Thyroid gland (tissue), 4 donors: ENCODE data around the gene RNASEH2B. TPM values are rescaled to one million over a fixed set of nuclear protein-coding genes. Genes with fewer than 3 reads are reported as not detected.

Source experiments
- DNase-seq, 2 donors: peaks; one replicate each; pipeline ENCODE4 v3.0.0-alpha.2; 2019
- H3K27ac ChIP-seq, 3 donors: fragments of 200-600 bp; sonication (generic); 1 replicate in 2 of 3; 2 replicates in 1 of 3; pipeline ENCODE4 v1.5.1; 2016 to 2019; ENCODE audit warnings: mild to moderate bottlenecking in 1 of 3, moderate library complexity in 1 of 3
- H3K27me3 ChIP-seq: fragments of 200-600 bp; sonication (generic); one replicate; pipeline ENCODE4 v1.5.1; 2019
- H3K36me3 ChIP-seq, 2 donors: fragments of 200-600 bp; sonication (generic); one replicate each; pipeline ENCODE4 v1.5.1; 2016 to 2019
- H3K4me1 ChIP-seq, 2 donors: fragments of 200-600 bp; sonication (generic); one replicate each; pipeline ENCODE4 v1.5.1; 2017 to 2019
- H3K4me3 ChIP-seq, 3 donors: fragments of 200-600 bp; sonication (generic); replicated peaks in 1 of 3; 1 replicate in 2 of 3; 2 replicates in 1 of 3; pipeline ENCODE4 v1.5.1; 2016; ENCODE audit warnings: mild to moderate bottlenecking in 1 of 3
- H3K9me3 ChIP-seq: fragments of 200-600 bp; sonication (generic); one replicate; pipeline ENCODE4 v1.5.1; 2017
- CTCF ChIP-seq, 6 experiments: fragments of 200-600 bp in 3 of 6; fragments of 450-650 bp in 3 of 6; sonication (generic) in 3 of 6; IDR thresholded peaks; one replicate each; pipeline ENCODE4 v1.5.1; 2016 to 2019; ENCODE audit warnings: antibody characterized with exemption in 6 of 6, mild to moderate bottlenecking in 2 of 6, inconsistent platforms in 1 of 6, moderate library complexity in 1 of 6
- POLR2A ChIP-seq, 2 donors: fragments of 450-650 bp; IDR thresholded peaks; one replicate each; pipeline ENCODE4 v1.6.1; 2017; ENCODE audit warnings: antibody characterized with exemption in 2 of 2, mild to moderate bottlenecking in 2 of 2, moderate library complexity in 1 of 2
- WGBS, 2 donors: methylation state at CpG; one replicate each; pipeline ENCODE4 v1.1.5; 2017; 5-methylcytosine and 5-hydroxymethylcytosine counted together
- intact Hi-C: fragments of 100-400 bp; cut with DNase I; formaldehyde crosslinking; loops from one replicate; pipeline ENCODE4 v1.15.1; 2023
- total RNA-seq, 4 donors: library from RNA; depleted of rRNA; stranded (reverse); fragments of >200 nt; gene quantifications; one replicate each; pipeline ENCODE4 v1.2.3, GENCODE V29; 2016

The RNASEH2B gene, protein sequence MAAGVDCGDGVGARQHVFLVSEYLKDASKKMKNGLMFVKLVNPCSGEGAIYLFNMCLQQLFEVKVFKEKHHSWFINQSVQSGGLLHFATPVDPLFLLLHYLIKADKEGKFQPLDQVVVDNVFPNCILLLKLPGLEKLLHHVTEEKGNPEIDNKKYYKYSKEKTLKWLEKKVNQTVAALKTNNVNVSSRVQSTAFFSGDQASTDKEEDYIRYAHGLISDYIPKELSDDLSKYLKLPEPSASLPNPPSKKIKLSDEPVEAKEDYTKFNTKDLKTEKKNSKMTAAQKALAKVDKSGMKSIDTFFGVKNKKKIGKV
- total RNA-seq = 100 to 1,000 TPM in 1 of 4 donors, 10 to 100 TPM in 3; 51.5 to 116 (median 79.8) TPM

DNA sequence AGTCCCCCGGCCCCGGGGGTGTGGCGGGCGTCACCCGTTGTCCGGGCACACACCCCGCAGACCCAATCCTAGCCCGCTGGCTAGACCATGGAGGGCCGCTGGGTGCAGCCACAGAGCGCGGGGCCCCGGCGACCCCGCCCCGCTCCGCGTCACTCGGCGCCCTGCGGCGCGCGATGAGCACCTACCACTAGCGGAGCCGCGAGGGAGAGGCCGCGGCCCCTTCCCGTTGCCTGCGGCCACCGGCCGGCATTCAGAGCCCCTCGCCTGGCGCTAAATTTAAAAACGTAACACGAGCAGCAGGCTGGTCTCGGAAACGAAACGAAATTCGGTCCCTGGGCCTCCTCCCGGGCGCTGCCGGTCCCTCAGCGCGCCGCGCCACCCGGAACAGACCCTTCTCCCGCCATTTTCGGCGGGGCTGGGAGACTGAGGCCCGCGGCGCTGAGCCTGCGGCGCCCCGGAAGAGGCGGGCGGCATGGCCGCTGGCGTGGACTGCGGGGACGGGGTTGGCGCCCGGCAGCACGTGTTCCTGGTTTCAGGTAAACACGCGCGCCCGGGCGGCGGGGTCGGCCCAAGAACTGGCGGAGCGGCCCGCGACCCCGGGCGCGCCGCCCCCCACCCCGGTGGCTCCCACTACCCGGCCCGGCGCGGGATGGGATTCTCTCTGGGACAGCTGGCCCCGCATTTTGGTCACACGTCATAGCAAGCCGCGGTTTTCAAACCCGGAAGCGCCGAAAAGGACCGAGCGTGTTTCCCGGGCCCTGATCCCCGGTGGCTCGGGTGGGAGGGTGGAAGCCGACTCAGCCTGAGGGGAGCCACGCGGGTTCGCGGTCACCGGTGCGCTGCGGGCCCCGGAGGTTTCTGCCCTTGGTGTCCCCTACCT, at the start of gene RNASEH2B:
Gene RNASEH2B (plus strand): TSS at position 187 of the 880 bp plus-strand sequence. CDS start 286 bp downstream, at position 473.
- no peaks in the 10 kb centered on the region for H3K36me3 ChIP-seq
- no peaks in the 10 kb centered on the region for H3K27me3 ChIP-seq
- peaks cover 19 to 36% of the 10 kb centered on the region in 2 donors for H3K4me1 ChIP-seq
- peak within 1 kb of the TSS; percentile 56 to 82 (median 69) for H3K4me3 ChIP-seq
- no peaks in the 10 kb centered on the region for H3K9me3 ChIP-seq
- H3K27ac ChIP-seq = peak within 1 kb of the TSS; percentile 74 to 91 (median 89)
- peak; percentile 72 to 73 for DNase-seq
- intact Hi-C loops = loop anchor here (10.0 kb wide), 2 partner anchors 105 to 935 kb away; no protein-coding TSS in a partner anchor
- WGBS, 2 donors = 1% methylated on average over 12 to 56 of the region's 107 CpGs
- TF ChIP-seq POLR2A (IDR thresholded peaks at IDR 0.05) = peak in 1 of 2 donors; percentile 71
- TF ChIP-seq CTCF (IDR thresholded peaks at IDR 0.05) = peak in 1 of 6 experiments; percentile 8

DNA sequence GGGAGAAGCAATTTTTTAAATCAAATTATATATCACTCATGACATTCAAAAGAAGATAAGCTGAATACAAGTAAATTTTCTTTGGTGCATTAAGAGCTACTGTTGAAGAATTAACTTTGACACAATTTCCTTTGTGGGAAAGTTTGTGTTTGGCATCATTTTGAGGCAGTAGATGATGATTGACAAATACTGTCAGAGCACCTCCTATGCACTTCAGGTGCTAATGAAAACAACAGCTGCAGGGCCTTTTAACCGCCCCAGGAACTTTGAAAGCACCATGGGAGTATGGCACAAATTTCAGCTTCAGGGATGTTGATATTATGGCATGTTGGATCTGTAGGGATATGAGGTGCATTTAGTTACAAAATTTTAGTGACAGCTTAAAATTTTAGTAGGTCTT, 45.1 kb upstream of the RNASEH2B start:
- 84 to 90% methylated on average over 1 of the region's 1 CpG for WGBS, 2 donors
- intact Hi-C loops = no loop called here
- no peak overlapping the region for H3K27ac ChIP-seq
- no peaks in the 10 kb centered on the region for H3K9me3 ChIP-seq
- TF ChIP-seq CTCF (IDR thresholded peaks at IDR 0.05) = no peak
- TF ChIP-seq POLR2A (IDR thresholded peaks at IDR 0.05) = no peak
- H3K36me3 ChIP-seq = no peaks in the 10 kb centered on the region
- no peak overlapping the region for H3K4me3 ChIP-seq
- no peaks in the 10 kb centered on the region for H3K4me1 ChIP-seq
- no peak for DNase-seq
- no peaks in the 10 kb centered on the region for H3K27me3 ChIP-seq

DNA sequence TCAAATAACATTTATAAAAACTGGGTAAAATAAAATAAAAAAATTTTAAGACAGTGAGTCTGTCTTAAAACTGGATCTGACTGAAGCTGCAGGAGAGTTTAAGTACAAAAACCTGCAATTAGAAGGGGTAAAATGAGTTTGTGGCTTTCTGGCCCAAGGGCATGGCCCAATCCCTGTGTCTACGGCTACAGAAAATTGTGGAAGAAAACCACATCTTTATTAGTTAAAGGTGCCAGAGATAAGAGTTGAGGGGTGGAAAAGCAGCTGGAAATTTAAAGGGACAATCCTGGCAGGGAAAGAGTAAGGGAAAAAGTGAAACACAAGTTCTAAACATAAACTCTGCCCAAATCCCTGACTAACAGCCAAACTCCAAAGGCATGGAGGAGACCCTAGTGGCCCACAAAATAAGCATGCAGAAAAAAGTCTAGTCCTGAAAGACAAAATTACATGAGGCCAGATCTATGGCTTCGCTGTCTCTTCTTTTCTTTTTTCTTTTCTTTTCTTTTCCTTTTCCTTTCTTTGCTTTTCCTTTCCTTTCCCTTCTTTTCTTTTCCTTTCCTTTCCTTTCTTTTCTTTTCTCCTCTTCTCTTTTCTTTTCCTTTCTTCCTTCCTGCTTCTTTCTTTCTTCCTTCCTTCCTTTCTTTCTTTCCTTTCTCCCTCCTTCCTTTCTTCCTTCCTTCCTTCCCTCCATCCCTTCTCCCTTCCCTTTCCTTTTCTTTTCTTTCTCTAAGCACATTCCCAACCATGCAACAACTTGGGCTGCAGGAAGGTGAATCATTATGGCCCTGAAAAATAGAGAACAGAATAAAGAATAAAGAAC, 42.6 kb upstream of the RNASEH2B start:
- Histone ChIP-seq H3K27me3 (no peaks in the 10 kb centered on the region), H3K4me1 (no peaks in the 10 kb centered on the region), H3K4me3 (no peak overlapping the region), H3K27ac (no peak overlapping the region), H3K9me3 (no peaks in the 10 kb centered on the region), H3K36me3 (no peaks in the 10 kb centered on the region)
- TF ChIP-seq POLR2A (IDR thresholded peaks at IDR 0.05) = no peak
- no peak for TF ChIP-seq CTCF (IDR thresholded peaks at IDR 0.05)
- intact Hi-C loops = no loop called here
- no peak for DNase-seq
- 88 to 95% methylated on average over 2 of the region's 2 CpGs for WGBS, 2 donors

DNA sequence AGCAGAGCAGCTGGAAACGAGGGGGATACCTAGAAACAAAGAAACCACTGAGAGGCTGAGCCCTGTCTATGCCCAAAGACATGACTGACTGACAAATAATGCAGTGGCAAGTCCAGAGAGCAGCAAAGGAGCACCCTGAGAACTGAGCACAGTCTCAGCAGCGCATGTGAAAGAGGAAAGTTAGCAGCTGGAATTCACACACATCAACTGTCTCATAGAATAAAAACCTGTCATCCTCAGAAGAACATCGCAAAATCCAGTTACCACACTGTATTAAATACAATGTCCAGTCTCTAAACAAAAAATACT, 42.0 kb upstream of the RNASEH2B start:
- H3K4me1 ChIP-seq = no peaks in the 10 kb centered on the region
- no peaks in the 10 kb centered on the region for H3K9me3 ChIP-seq
- H3K27me3 ChIP-seq = no peaks in the 10 kb centered on the region
- no peaks in the 10 kb centered on the region for H3K36me3 ChIP-seq
- H3K4me3 ChIP-seq = no peak overlapping the region
- WGBS, 2 donors = 73 to 74% methylated on average over 3 of the region's 3 CpGs
- DNase-seq = no peak
- TF ChIP-seq CTCF (IDR thresholded peaks at IDR 0.05) (no peak), POLR2A (IDR thresholded peaks at IDR 0.05) (no peak)
- intact Hi-C loops = no loop called here
- no peak overlapping the region for H3K27ac ChIP-seq
